GM23338 (cell line): ENCODE data around the gene NCCRP1.

Source experiments
- CREB1 ChIP-seq: fragments of 250-450 bp; sonication (Bioruptor Pico); IDR thresholded peaks from 2 replicates; pipeline ENCODE4 v1.5.0; 2020; ENCODE audit warnings: low read depth, mild to moderate bottlenecking, moderate library complexity
- EZH2 ChIP-seq: fragments of 200-600 bp; sonication (generic); IDR thresholded peaks from one replicate; pipeline ENCODE4 v1.8.0; 2017; ENCODE audit warnings: antibody characterized with exemption, mild to moderate bottlenecking, low read depth; ENCODE audit not compliant: unreplicated experiment
- EZH2phosphoT487 ChIP-seq: fragments of 200-600 bp; sonication (generic); IDR thresholded peaks from one replicate; pipeline ENCODE4 v1.8.1; 2018; ENCODE audit warnings: antibody characterized with exemption; ENCODE audit not compliant: unreplicated experiment
- NANOG ChIP-seq: IDR thresholded peaks from 2 replicates; pipeline ENCODE4 v1.6.1; 2016; ENCODE audit warnings: antibody characterized with exemption, borderline replicate concordance
- POLR2AphosphoS5 ChIP-seq: IDR thresholded peaks from 2 replicates; pipeline ENCODE4 v1.6.1; 2016; ENCODE audit warnings: antibody characterized with exemption, low read depth
- TF ChIP-seq, protein P1 (sequence below): IDR thresholded peaks from one replicate; pipeline ENCODE4 v1.6.1; 2018; ENCODE audit warnings: antibody characterized with exemption; ENCODE audit not compliant: unreplicated experiment
- TF ChIP-seq, protein P2 (sequence below), 2 experiments: fragments of 200-600 bp in 1 of 2; sonication (generic) in 1 of 2; conservative IDR thresholded peaks; 2 replicates each; pipeline versions ENCODE4 v1.5.1 to v1.6.1; 2016 to 2017; ENCODE audit warnings: antibody characterized with exemption in 2 of 2, low read depth in 2 of 2, mild to moderate bottlenecking in 2 of 2, moderate library complexity in 1 of 2

DNA sequence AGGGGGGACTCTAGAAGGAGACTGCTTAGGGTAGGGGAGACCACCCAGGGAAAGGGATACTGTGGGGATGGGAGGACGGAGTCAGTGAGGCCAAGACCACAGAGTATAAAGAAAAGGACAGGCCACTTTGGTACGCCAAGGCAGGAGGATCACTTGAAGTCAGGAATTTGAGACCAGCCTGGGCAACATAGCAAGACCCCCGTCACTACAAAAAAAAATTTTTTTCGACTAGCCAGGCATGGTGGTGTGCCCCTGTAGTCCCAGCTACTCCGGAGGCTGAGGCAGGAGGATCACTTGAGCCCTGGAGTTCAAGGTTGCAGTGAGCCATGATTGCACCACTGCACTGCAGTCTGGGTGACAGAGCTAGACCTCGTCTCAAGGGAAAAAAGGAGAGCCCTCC is 41.4 kb downstream of the NCCRP1 start:
- no peak for TF ChIP-seq EZH2phosphoT487
- no peak for TF ChIP-seq POLR2AphosphoS5
- TF ChIP-seq, protein P1, sequence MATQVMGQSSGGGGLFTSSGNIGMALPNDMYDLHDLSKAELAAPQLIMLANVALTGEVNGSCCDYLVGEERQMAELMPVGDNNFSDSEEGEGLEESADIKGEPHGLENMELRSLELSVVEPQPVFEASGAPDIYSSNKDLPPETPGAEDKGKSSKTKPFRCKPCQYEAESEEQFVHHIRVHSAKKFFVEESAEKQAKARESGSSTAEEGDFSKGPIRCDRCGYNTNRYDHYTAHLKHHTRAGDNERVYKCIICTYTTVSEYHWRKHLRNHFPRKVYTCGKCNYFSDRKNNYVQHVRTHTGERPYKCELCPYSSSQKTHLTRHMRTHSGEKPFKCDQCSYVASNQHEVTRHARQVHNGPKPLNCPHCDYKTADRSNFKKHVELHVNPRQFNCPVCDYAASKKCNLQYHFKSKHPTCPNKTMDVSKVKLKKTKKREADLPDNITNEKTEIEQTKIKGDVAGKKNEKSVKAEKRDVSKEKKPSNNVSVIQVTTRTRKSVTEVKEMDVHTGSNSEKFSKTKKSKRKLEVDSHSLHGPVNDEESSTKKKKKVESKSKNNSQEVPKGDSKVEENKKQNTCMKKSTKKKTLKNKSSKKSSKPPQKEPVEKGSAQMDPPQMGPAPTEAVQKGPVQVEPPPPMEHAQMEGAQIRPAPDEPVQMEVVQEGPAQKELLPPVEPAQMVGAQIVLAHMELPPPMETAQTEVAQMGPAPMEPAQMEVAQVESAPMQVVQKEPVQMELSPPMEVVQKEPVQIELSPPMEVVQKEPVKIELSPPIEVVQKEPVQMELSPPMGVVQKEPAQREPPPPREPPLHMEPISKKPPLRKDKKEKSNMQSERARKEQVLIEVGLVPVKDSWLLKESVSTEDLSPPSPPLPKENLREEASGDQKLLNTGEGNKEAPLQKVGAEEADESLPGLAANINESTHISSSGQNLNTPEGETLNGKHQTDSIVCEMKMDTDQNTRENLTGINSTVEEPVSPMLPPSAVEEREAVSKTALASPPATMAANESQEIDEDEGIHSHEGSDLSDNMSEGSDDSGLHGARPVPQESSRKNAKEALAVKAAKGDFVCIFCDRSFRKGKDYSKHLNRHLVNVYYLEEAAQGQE, result no peak
- TF ChIP-seq, protein P2, sequence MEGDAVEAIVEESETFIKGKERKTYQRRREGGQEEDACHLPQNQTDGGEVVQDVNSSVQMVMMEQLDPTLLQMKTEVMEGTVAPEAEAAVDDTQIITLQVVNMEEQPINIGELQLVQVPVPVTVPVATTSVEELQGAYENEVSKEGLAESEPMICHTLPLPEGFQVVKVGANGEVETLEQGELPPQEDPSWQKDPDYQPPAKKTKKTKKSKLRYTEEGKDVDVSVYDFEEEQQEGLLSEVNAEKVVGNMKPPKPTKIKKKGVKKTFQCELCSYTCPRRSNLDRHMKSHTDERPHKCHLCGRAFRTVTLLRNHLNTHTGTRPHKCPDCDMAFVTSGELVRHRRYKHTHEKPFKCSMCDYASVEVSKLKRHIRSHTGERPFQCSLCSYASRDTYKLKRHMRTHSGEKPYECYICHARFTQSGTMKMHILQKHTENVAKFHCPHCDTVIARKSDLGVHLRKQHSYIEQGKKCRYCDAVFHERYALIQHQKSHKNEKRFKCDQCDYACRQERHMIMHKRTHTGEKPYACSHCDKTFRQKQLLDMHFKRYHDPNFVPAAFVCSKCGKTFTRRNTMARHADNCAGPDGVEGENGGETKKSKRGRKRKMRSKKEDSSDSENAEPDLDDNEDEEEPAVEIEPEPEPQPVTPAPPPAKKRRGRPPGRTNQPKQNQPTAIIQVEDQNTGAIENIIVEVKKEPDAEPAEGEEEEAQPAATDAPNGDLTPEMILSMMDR (conservative IDR thresholded peaks at IDR 0.05; ENCODE audit: low read depth in 2 of 2), result no peak
- TF ChIP-seq EZH2, result no peak
- no peak for TF ChIP-seq CREB1 (CRISPR knock-in tag)
- TF ChIP-seq NANOG, result no peak
